HG02870 (cell line): ENCODE results near the gene SORBS1.

ENCODE experiments used
- ATAC-seq: cut with Tn5 transposase; IDR thresholded peaks from one replicate; pipeline ENCODE4 v1.9.1; 2021; ENCODE audit warnings: mild to moderate bottlenecking, moderate library complexity; ENCODE audit not compliant: unreplicated experiment

The SORBS1 gene

DNA sequence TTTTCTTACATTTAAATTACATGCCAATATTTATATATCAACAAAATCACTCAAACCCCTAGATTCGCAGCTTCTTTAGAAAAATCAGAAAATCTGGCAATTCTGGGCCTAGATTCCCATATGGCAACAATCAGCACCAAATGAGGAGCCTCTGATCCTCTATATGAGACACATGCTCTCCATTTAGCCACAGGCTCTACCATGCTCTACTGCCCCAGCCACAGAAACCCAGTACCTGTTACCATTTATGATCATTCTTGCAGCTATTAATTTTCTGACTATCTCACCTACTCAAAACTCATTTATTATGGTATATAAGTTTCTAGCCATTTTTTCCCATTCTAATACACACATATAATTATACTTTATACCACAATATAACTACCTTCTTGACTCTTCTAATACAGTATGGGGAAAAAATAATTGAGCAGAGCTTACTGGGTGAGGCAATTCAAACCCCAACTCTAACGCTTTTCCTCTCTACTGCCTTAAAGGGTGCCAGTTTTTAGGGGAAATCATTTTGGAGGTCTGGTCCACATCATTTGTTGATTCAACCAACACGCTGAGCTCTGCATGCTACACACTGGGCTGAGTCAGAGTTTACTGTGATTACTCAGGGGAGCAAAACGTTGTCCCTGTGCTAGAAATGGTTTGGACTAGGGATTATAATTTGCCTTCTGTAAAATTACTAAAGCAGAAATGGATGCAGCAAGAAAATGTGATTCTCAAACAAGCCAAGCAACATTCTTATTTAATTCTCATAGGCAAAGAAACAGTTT is 281.9 kb downstream of the SORBS1 start:
- peak; percentile 43 for ATAC-seq

DNA sequence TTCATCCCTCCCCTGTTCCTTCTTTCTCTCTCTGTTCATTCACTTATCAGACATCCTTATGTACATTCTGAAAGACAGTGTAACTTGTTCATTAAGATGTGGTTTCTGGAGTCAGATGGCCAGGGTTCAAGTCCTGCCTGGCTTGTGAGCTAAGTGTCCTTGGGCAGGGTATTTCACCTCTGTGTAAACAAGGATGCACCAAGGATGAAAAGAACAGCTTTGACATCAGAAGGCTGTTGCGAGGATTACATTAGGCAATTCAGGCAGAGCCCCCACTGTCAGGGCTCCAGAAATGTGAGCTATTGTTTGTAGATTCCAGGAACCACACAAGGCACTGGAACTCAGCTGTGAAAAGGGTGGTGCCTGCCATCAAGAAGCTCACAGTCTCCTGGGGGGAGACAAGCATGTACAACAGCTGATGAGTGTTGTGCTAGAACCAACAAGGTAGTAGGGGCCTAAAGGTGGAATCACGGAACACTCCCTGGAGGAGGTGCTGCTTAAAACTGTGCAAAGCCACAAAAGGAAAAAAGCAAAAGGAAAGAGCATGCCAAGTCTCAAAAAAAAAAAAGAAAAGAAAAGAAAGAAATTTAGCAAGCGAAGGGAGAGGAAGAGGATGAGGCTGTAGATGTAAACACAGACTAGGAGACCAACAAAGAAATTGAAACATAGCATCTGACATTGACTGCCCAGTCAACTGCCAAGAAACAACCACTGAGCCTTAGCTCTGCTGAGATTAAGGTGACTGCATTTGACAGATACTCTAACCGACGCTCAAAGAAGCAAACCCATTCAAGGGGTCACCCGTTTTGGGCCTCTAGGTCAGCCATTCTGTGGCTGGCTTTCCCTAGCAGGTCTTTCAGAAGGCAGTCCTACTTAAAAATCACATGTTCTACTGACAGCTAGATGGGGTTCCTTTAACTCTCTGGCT is 282.8 kb downstream of the SORBS1 start:
- ATAC-seq, result no peak

DNA sequence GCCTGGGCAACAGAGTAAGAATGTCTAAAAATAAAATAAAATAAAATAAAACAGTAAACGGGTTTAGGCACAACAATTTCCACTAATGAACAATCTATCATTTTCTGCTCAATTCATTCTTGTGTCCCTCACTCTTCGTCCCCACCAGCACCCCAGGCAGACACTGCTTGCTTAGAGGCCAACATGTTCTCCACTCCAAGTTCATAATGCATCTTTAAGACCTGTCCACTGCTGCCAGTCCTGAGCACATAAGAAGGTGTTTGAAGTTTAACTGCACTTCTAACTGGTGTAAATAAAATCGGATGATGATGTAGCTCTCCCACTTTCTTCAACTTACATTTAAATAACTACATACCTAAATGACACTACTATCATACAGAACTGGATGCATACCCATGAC is 283.6 kb downstream of the SORBS1 start:
- ATAC-seq, result no peak

DNA sequence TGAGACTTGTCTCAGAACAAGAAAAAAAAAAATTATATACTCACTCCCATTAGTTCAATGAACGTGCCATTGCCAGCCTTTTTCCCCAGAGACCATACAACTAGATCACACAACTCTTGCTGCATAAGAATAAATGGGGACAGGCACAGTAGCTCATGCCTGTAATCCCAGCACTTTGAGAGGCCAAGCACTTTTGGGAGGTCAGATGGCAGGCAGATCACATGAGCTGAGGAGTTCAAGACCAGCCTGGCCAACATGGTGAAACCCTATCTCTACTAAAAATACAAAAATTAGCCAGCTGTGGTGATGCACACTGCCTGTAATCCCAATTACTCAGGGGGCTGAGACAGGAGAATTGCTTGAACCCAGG is 284.0 kb downstream of the SORBS1 start:
- ATAC-seq, result no peak

DNA sequence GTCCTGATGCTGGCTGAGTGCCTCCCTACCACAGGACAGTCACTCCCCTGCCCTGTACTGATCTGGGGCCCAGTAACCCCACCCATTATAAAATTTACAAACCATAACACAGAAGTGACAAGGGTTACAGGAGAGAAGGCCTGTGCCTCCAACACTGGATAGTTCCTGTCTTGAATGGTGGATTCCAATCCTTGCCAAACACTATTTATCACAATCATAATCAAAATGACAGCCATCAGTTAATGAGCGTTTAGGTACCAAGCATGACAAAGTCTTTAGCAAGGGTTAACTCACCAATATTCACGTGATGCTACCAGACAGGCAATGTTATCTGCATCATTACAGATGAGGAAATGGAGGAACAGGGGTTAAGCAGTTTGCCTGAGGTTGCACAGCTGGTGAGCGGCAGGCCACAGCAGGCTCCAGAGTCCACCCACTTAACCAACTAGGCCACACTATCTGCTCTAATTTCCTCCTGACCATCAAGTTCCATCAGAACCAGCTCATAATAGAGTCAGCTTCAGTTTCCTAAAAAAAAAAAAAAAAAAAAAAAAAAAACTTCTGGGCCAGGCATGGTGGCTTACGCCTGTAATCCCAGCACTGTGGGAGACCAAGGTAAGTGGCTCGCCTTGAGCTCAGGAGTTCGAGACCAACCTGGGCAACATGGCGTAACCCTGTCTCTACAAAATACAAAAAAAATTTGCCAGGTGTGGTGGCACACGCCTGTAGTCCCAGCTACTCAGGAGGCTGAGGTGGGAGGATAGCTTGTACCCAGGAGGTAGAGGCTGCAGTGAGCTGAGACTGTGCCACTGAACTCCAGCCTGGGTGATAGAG is 284.6 kb downstream of the SORBS1 start:
- ATAC-seq, result no peak

DNA sequence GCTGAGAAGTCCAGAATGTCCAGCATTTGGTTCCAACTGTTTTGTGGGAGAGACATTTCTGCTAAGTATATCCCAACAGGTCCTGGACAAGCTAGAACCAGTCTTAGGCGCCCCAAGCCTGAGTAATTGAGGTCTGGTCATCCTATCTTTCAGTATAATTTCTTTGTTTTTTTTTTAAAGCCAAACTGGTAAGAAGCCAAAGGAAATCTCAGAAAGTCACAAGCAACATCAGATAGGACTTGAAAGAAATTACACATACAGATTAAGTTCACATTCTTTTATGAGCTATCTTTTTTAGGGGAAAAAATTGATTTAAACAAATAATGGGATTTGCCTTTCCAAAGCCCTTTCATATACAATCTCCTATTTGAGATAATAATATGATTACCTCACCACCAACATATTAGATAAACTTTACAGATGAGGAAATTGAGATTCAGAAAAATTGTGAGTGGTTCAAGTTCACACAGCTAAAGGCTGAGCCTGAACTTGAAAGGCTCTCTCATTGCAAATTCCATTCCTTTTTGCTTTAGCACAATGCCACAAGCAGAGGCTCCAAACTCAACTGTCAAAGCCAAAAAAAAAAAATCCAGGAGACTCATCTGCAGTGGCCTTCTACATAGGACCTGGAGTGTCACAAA is 285.3 kb downstream of the SORBS1 start:
- ATAC-seq, result no peak

DNA sequence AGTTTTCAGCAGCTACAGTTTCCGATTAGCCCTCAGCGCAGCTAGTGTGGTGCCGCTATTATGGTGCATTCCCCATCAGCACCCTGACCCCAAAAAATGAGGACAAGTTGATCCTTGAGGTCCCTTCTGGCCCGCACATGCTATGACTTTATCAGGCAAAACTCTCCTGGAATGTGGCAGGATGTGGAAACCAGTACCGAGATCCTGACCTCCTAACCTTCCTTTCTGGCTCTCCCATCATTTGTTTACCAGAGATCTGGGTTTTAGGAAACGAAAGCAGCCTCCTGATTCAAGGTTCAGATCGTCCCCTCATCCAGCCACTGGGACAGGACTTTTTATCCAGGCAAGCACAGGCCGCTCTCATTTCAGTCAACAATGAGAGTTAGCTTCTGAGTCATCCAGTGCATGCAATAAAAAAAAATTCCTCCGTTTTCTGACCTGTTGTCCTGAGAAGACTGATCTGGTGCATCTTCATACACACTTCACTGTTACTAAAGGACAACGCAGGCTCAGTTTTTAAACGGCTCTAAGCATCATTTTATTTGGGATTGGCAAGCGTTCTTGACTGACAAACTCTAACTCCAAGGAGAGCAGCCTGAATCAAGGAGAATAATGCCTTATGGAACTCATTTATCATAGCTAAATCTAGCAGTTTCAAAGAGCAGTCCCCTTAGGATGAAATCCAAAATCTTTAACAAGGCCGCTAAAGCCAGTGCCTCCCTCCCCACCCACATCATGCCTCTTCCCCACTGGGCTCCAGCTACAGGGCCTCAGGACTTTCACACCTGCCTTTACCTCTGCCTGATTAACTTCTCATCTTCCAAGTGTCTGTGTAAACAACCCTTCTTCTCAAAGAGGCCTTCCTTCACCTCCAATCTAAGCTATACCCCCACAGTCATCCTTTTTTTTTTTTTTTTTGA is 287.5 kb downstream of the SORBS1 start:
- ATAC-seq, result no peak

DNA sequence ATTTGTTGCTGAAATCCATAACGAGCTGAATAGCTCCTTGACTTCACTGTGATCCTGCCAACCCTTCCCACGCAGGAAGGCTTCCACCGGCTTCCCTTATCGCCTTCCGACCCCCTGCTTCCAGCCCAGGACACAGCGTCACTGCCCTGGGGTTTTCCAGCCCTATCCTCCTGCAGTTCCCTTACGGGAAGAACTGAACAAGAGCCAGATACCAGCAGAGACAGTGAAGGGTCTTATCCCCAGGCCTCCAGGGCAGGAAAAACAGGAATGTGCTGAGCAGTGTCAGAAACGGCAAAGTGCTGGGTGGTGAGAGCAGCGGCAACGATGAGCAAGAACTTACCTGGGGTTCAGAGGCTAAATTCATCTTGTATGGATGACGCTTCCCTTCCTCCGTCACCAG is 292.7 kb downstream of the SORBS1 start:
- ATAC-seq, result no peak

DNA sequence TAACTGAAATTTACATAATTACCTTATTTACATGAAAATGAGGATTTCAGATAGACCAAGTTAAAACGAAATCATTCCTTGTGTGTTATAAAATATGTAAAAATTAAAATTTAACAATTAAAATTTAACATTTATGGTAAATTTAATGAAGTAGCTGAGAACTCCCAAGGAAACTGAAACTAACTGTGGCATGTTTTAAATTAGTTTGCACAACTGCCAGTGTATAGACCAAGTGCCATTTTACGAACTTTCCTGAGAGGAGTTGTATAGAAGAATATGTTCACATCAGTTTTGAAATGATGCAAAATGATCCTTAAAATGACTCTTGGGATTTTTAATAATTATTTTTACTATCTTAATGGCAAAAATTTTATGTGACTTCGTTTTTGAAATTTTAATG is 293.9 kb downstream of the SORBS1 start:
- ATAC-seq, result no peak

DNA sequence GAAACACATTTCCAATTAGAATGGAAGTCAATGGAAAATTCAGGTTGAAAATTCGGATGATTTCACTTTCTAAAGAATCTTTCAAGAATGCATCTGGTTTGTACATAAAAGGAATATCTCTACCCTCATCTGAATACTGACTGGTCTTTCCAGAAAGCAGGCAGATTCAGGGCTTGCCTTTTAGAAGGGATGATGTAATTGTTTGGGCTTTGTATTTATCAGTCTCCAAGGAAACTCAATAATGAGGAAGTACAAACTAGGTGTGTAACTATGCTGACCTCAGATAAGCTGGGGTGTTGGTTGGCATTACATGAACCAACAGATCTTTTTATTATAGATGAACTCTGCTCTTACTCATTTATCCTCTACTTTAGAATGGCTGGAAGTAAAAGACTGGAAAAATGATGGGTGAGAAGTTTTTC is 294.5 kb downstream of the SORBS1 start:
- peak; percentile 86 for ATAC-seq

DNA sequence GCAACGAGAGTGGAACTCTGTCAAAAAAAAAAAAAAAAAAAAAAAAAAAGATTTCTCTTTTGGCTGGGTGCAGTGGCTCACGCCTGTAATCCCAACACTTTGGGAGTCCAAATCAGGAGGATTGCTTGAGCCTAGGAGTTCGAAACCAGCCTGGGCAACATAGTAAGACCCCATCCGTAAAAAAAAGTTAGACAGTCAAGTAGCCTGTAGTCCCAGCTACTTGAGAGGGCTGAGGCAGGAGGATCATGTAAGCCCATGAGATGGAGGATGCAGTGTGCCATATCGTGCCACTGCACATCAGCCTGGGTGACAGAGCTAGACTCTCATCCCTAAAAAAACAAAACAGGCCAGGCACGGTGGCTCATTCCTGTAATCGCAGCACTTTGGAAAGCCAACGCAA is 295.6 kb downstream of the SORBS1 start:
- no peak for ATAC-seq

DNA sequence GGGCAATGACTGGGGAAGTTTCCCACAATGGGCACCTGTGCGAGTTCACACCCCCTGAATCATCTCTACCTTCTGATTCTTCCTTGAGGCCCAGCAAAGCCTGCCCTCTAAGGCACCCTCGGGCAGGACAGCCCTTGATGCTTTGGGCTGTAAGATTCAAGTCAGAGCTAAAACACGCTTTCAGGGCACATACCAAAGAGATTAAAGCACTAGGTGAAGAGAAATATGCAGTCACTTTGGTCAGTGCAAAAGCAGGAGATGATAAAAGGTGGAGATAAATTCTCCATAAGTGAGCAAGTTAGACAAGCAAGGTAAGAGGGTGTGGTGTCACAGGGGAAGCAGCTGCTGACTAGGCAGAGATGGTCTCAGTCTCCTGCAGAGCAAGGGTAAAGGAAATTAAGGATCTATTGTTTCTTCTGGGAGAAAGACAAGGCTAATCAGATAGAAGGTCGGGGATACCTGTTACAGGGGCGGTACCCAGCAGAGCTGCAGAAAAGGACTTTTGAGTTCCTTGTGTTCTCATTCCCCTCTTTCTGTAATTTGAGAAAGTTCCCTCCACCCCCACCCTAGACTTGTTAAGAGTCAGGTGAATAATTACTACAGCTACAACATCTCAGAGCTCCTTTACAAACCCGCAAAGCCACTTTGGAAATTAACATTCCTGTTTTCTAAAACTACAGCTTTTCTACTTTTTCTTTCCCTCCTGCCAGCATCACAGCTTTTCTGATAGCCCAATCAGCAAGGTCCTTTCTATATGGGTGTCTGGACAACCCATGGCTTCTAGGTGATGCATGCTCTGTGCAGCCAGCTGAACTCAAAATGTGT is 296.7 kb downstream of the SORBS1 start:
- ATAC-seq, result no peak

DNA sequence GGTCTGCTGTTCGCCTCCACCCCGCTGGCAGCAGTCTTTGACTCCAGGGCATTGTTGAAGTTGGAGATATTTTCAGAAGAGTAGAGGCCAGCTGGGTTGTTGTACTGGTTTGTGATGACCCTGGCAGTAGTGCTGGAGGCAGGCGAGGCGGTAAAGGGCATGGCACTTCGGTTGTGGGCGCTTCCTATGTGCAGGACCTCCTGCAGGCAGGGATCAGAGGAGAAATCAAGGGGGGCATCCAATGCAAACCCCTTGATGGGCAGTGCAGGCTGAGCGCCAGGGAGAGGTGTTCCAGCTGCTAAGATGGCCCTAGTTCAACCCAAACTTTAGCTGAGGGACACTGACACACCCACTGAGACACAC is 297.3 kb downstream of the SORBS1 start:
- no peak for ATAC-seq

DNA sequence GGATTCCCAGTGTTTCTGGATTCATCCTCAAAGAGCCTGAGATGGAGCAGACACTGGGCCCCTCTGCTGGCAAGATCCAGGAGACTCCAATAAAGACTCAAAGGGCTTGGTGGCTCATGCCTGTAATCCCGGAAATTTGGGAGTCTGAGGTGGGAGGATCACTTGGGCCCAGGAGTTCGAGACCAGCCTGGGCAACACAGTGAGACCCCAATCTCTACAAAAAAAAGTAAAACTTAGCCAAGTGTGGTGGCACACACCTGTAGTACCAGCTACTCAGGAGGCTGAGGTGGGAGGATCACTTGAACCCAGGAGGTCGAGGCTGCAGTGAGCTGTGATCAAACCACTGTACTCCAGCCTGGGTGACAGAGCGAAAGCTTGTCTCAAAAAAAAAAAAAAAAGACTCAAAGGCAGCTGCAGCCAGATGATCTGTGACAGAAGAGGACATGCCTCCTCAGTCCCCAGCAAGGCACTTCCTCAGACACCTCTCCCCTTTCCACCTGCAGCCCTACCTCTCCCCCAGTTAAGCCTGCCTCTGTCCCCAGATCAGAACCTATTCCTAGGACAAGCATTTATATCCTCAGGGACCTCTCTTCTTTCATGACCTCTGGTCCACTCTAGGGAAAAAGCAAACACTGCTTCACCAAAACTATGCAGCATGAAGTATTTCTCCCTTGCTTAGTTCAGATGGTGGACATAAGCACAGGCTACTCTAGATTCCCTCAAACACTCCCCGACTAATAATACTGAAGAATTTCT is 298.2 kb downstream of the SORBS1 start:
- no peak for ATAC-seq

DNA sequence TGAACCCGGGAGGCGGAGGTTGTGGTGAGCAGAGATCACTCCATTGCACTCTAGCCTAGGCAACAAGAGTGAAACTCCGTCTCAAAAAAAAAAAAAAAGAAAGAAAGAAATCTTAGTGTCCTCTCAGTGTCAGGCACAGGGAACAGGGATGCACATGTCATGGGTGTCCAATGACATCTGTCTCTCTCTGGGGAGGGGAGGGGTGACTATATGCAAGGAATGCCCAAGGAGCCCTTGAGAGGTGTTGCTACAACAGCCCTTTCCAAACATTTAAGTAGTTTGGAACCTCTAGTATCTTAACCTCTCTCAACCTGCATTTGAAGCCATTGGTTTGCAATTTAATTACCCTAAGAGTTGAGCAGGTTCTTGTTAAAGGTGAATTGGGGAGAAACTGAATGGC is 299.2 kb downstream of the SORBS1 start:
- ATAC-seq, result no peak
